HG03457 (cell line): ENCODE measurements around the gene TFPI.
A peak's percentile ranks its signal among the peaks of the same experiment; 100 is the strongest.

Experiments used
- ATAC-seq: cut with Tn5 transposase; IDR thresholded peaks from one replicate; pipeline ENCODE4 v1.9.1; 2021; ENCODE audit warnings: moderate number of reproducible peaks; ENCODE audit not compliant: unreplicated experiment

TFPI gene

GRCh38 chr2:187506416-187506815 lies 47.8 kb downstream of the TFPI start:
- ATAC-seq, result no peak

GRCh38 chr2:187505065-187505672 lies 49.1 kb downstream of the TFPI start:
- no peak for ATAC-seq

GRCh38 chr2:187504312-187504921 lies 49.8 kb downstream of the TFPI start:
- ATAC-seq, result no peak

- no peak for ATAC-seq
These were observed 50.5 kb downstream of the TFPI start for GRCh38 chr2:187503700-187504099.

GRCh38 chr2:187502467-187502866 lies 51.8 kb downstream of the TFPI start:
- ATAC-seq, result no peak

- no peak for ATAC-seq
These were observed 53.5 kb downstream of the TFPI start for GRCh38 chr2:187500585-187501359.

GRCh38 chr2:187499941-187500532 lies 54.2 kb downstream of the TFPI start:
- peak; percentile 90 for ATAC-seq

GRCh38 chr2:187497858-187498463 lies 56.3 kb downstream of the TFPI start:
- ATAC-seq, result no peak

- ATAC-seq, result no peak
These were observed 57.1 kb downstream of the TFPI start for GRCh38 chr2:187497140-187497539.

GRCh38 chr2:187495324-187495723 lies 58.9 kb downstream of the TFPI start:
- ATAC-seq, result no peak

- ATAC-seq, result no peak
These were observed 60.2 kb downstream of the TFPI start for GRCh38 chr2:187493877-187494568.

- ATAC-seq, result no peak
These were observed 61.1 kb downstream of the TFPI start for GRCh38 chr2:187493180-187493579.

GRCh38 chr2:187486241-187486640 lies 68.0 kb downstream of the TFPI start:
- no peak for ATAC-seq

- ATAC-seq, result no peak
These were observed 68.7 kb downstream of the TFPI start for GRCh38 chr2:187485523-187485922.

GRCh38 chr2:187483537-187483936 lies 70.7 kb downstream of the TFPI start:
- no peak for ATAC-seq

GRCh38 chr2:187482796-187483195 lies 71.4 kb downstream of the TFPI start:
- ATAC-seq, result no peak

- ATAC-seq, result no peak
These were observed 72.7 kb downstream of the TFPI start for GRCh38 chr2:187481543-187481942.

- no peak for ATAC-seq
These were observed 75.5 kb downstream of the TFPI start for GRCh38 chr2:187478719-187479118.

- ATAC-seq, result no peak
These were observed 77.2 kb downstream of the TFPI start for GRCh38 chr2:187477051-187477450.

GRCh38 chr2:187475499-187476248 lies 78.6 kb downstream of the TFPI start:
- peak; percentile 74 for ATAC-seq
